GM23338 (cell line): ENCODE measurements around the gene ATF4. TPM values are rescaled to one million over a fixed set of nuclear protein-coding genes. Genes with fewer than 3 reads are reported as not detected.

Experiments
- ATAC-seq: fragments of 200-7000 bp; cut with Tn5 transposase; 3 replicates; pipeline ENCODE4 v1.9.1; 2020
- DNase-seq: peaks from one replicate; pipeline ENCODE4 v3.0.0-alpha.2; 2015; ENCODE audit warnings: low spot score
- H2AFZ ChIP-seq: fragments of 200-600 bp; sonication (generic); 2 replicates; pipeline ENCODE4 v1.8.0; 2016; ENCODE audit warnings: antibody characterized with exemption, mild to moderate bottlenecking, moderate library complexity
- H3F3A ChIP-seq: fragments of 200-600 bp; sonication (generic); replicated peaks from 2 replicates; pipeline ENCODE4 v1.8.0; 2017; ENCODE audit warnings: antibody characterized with exemption, mixed run types, low read depth
- H3K27ac ChIP-seq: fragments of 200-600 bp; sonication (generic); 2 replicates; pipeline ENCODE4 v1.6.1; 2016; ENCODE audit warnings: low read depth
- H3K27me3 ChIP-seq: fragments of 200-600 bp; sonication (generic); 2 replicates; pipeline ENCODE4 v1.8.0; 2016; ENCODE audit warnings: mild to moderate bottlenecking, mixed run types, moderate library complexity; ENCODE audit not compliant: insufficient read depth
- H3K36me3 ChIP-seq: fragments of 200-600 bp; sonication (generic); 2 replicates; pipeline ENCODE4 v1.8.0; 2016; ENCODE audit warnings: mild to moderate bottlenecking; ENCODE audit not compliant: insufficient read depth
- H3K4me1 ChIP-seq: fragments of 200-600 bp; sonication (generic); 2 replicates; pipeline ENCODE4 v1.8.0; 2016; ENCODE audit warnings: mild to moderate bottlenecking, moderate library complexity; ENCODE audit not compliant: insufficient read depth
- H3K4me2 ChIP-seq: fragments of 200-600 bp; sonication (generic); 2 replicates; pipeline ENCODE4 v1.7.1; 2017; ENCODE audit warnings: mixed run types
- H3K4me3 ChIP-seq: fragments of 200-600 bp; sonication (generic); 2 replicates; pipeline ENCODE4 v1.6.1; 2016; ENCODE audit warnings: mixed run types
- H3K79me2 ChIP-seq: fragments of 200-600 bp; sonication (generic); replicated peaks from 2 replicates; pipeline ENCODE4 v1.8.0; 2017; ENCODE audit warnings: mild to moderate bottlenecking; ENCODE audit not compliant: insufficient read depth
- H3K9me2 ChIP-seq: fragments of 200-600 bp; sonication (generic); 2 replicates; pipeline ENCODE4 v1.8.0; 2017; ENCODE audit not compliant: insufficient read depth
- H4K20me1 ChIP-seq: fragments of 200-600 bp; sonication (generic); replicated peaks from 2 replicates; pipeline ENCODE4 v1.8.0; 2017; ENCODE audit warnings: mild to moderate bottlenecking; ENCODE audit not compliant: insufficient read depth
- H3K27ac Mint-ChIP-seq: 2 replicates; pipeline ENCODE4 v1.8.0; 2020; ENCODE audit warnings: inconsistent platforms, mild to moderate bottlenecking, moderate library complexity, mixed read lengths
- H3K27me3 Mint-ChIP-seq: 3 replicates; pipeline ENCODE4 v1.8.0; 2022; ENCODE audit warnings: low read depth, mild to moderate bottlenecking, moderate library complexity, mixed read lengths, inconsistent platforms; ENCODE audit not compliant: insufficient read depth, poor library complexity
- H3K36me3 Mint-ChIP-seq: 3 replicates; pipeline ENCODE4 v1.8.0; 2021; ENCODE audit warnings: low read depth, mild to moderate bottlenecking, inconsistent platforms, moderate library complexity, mixed read lengths
- H3K4me1 Mint-ChIP-seq: 3 replicates; pipeline ENCODE4 v1.8.0; 2020; ENCODE audit warnings: mild to moderate bottlenecking, inconsistent platforms, mixed read lengths
- H3K4me3 Mint-ChIP-seq: 3 replicates; pipeline ENCODE4 v1.8.0; 2021; ENCODE audit warnings: moderate library complexity, mild to moderate bottlenecking, inconsistent platforms, mixed read lengths
- H3K9me3 Mint-ChIP-seq: 3 replicates; pipeline ENCODE4 v1.8.0; 2020; ENCODE audit warnings: moderate library complexity, mild to moderate bottlenecking, inconsistent platforms, mixed read lengths
- CREB1 ChIP-seq: fragments of 250-450 bp; sonication (Bioruptor Pico); IDR thresholded peaks from 2 replicates; pipeline ENCODE4 v1.5.0; 2020; ENCODE audit warnings: low read depth, mild to moderate bottlenecking, moderate library complexity
- CTCF ChIP-seq, 2 experiments: fragments of 200-600 bp in 1 of 2; sonication (generic) in 1 of 2; conservative IDR thresholded peaks; 2 replicates each; pipeline versions ENCODE4 v1.5.1 to v1.6.1; 2016 to 2017; ENCODE audit warnings: antibody characterized with exemption in 2 of 2, low read depth in 2 of 2, mild to moderate bottlenecking in 2 of 2, moderate library complexity in 1 of 2
- EZH2 ChIP-seq: fragments of 200-600 bp; sonication (generic); IDR thresholded peaks from one replicate; pipeline ENCODE4 v1.8.0; 2017; ENCODE audit warnings: antibody characterized with exemption, mild to moderate bottlenecking, low read depth; ENCODE audit not compliant: unreplicated experiment
- EZH2phosphoT487 ChIP-seq: fragments of 200-600 bp; sonication (generic); IDR thresholded peaks from one replicate; pipeline ENCODE4 v1.8.1; 2018; ENCODE audit warnings: antibody characterized with exemption; ENCODE audit not compliant: unreplicated experiment
- JUNB ChIP-seq: IDR thresholded peaks from one replicate; pipeline ENCODE4 v1.6.1; 2016; ENCODE audit warnings: antibody characterized with exemption; ENCODE audit not compliant: unreplicated experiment
- NANOG ChIP-seq: IDR thresholded peaks from 2 replicates; pipeline ENCODE4 v1.6.1; 2016; ENCODE audit warnings: antibody characterized with exemption, borderline replicate concordance
- POLR2AphosphoS5 ChIP-seq: IDR thresholded peaks from 2 replicates; pipeline ENCODE4 v1.6.1; 2016; ENCODE audit warnings: antibody characterized with exemption, low read depth
- STAT1 ChIP-seq: IDR thresholded peaks from one replicate; pipeline ENCODE4 v1.6.1; 2016; ENCODE audit warnings: antibody characterized with exemption; ENCODE audit not compliant: unreplicated experiment
- ZNF114 ChIP-seq: fragments of 250-450 bp; sonication (Bioruptor Pico); IDR thresholded peaks from 2 replicates; pipeline ENCODE4 v1.5.0; 2020; ENCODE audit warnings: mild to moderate bottlenecking, moderate library complexity
- ZNF331 ChIP-seq: fragments of 250-450 bp; sonication (Bioruptor Pico); IDR thresholded peaks from 2 replicates; pipeline ENCODE4 v1.5.0; 2020; ENCODE audit warnings: low read depth, mild to moderate bottlenecking, moderate library complexity
- polyA plus RNA-seq: library from polyadenylated mRNA; unstranded; fragments of >200 nt; fragmentation: Nextera tagmentation; extraction: Ambion mirVana; gene quantifications from 2 replicates; pipeline ENCODE4 v1.2.1, GENCODE V29; 2016
- total RNA-seq: library from RNA; depleted of rRNA; stranded (reverse); fragments of >200 nt; shearing (Covaris generic); gene quantifications from 2 replicates; pipeline ENCODE4 v1.2.3, GENCODE V29; 2014
- TF ChIP-seq, protein P1 (sequence below): IDR thresholded peaks from one replicate; pipeline ENCODE4 v1.6.1; 2018; ENCODE audit warnings: antibody characterized with exemption; ENCODE audit not compliant: unreplicated experiment
- TF ChIP-seq, protein P2 (sequence below): fragments of 250-450 bp; sonication (Bioruptor Pico); IDR thresholded peaks from 2 replicates; pipeline ENCODE4 v1.5.0; 2020; ENCODE audit warnings: mild to moderate bottlenecking, moderate library complexity
- TF ChIP-seq, protein P3 (sequence below): IDR thresholded peaks from 2 replicates; pipeline ENCODE4 v1.6.1; 2016; ENCODE audit warnings: antibody characterized with exemption

Gene ATF4
- total and polyA plus RNA-seq, 2 experiments from 2014 or later, result 446 to 553 TPM

DNA sequence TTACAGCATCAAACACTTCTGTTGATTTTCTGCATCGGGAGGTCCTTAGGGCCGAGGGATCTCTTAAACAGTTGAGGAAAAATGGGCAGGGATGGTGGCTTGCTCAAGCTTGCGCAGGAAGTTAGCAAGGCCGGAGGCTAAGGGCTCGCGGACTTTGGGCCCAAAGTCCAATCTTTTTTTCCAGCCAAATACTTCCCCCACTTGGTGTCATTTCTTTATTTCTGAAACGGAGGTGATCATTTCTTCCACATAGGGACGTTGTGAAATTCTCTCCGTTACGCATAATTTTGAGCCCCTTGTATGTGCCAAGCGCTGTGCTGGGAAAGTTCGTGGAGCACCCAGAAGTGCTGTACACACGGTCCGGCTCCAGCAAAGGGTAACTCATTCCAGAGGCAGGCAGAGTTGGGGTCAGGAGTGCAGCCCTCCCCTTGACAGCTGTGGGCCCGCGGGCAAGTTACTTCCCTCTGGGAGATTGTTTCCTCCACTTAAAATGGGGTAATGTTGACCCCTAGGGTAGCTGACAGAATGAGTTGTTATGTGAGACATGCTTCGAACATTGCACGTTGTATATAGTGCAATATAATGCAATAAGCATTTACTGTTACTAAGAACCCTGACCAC lies 17.5 kb upstream of the ATF4 start:
- Histone ChIP-seq H3K9me2 (no peaks in the 10 kb centered on the region), H2AFZ (peak overlapping the region; percentile 76), H3K79me2 (peaks cover 26% of the 10 kb centered on the region), H3K4me2 (peak overlapping the region; percentile 98), H3K36me3 (peaks cover 19% of the 10 kb centered on the region), H3F3A (peaks cover 15% of the 10 kb centered on the region; the same call in 1 of the 2 replicates), H3K4me1 (peaks cover 13% of the 10 kb centered on the region), H4K20me1 (peaks cover 40% of the 10 kb centered on the region), H3K27me3 (peaks cover 42% of the 10 kb centered on the region), H3K27ac (no peak overlapping the region), H3K4me3 (peak overlapping the region; percentile 99)
- TF ChIP-seq EZH2phosphoT487 (no peak), EZH2 (no peak), STAT1 (no peak), CTCF (conservative IDR thresholded peaks at IDR 0.05; ENCODE audit: low read depth in 2 of 2) (no peak), CREB1 (CRISPR knock-in tag) (no peak), JUNB (no peak), NANOG (no peak), ZNF114 (CRISPR knock-in tag) (no peak), ZNF331 (no peak), POLR2AphosphoS5 (no peak)
- TF ChIP-seq, protein P1, sequence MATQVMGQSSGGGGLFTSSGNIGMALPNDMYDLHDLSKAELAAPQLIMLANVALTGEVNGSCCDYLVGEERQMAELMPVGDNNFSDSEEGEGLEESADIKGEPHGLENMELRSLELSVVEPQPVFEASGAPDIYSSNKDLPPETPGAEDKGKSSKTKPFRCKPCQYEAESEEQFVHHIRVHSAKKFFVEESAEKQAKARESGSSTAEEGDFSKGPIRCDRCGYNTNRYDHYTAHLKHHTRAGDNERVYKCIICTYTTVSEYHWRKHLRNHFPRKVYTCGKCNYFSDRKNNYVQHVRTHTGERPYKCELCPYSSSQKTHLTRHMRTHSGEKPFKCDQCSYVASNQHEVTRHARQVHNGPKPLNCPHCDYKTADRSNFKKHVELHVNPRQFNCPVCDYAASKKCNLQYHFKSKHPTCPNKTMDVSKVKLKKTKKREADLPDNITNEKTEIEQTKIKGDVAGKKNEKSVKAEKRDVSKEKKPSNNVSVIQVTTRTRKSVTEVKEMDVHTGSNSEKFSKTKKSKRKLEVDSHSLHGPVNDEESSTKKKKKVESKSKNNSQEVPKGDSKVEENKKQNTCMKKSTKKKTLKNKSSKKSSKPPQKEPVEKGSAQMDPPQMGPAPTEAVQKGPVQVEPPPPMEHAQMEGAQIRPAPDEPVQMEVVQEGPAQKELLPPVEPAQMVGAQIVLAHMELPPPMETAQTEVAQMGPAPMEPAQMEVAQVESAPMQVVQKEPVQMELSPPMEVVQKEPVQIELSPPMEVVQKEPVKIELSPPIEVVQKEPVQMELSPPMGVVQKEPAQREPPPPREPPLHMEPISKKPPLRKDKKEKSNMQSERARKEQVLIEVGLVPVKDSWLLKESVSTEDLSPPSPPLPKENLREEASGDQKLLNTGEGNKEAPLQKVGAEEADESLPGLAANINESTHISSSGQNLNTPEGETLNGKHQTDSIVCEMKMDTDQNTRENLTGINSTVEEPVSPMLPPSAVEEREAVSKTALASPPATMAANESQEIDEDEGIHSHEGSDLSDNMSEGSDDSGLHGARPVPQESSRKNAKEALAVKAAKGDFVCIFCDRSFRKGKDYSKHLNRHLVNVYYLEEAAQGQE, result no peak
- TF ChIP-seq, protein P2, sequence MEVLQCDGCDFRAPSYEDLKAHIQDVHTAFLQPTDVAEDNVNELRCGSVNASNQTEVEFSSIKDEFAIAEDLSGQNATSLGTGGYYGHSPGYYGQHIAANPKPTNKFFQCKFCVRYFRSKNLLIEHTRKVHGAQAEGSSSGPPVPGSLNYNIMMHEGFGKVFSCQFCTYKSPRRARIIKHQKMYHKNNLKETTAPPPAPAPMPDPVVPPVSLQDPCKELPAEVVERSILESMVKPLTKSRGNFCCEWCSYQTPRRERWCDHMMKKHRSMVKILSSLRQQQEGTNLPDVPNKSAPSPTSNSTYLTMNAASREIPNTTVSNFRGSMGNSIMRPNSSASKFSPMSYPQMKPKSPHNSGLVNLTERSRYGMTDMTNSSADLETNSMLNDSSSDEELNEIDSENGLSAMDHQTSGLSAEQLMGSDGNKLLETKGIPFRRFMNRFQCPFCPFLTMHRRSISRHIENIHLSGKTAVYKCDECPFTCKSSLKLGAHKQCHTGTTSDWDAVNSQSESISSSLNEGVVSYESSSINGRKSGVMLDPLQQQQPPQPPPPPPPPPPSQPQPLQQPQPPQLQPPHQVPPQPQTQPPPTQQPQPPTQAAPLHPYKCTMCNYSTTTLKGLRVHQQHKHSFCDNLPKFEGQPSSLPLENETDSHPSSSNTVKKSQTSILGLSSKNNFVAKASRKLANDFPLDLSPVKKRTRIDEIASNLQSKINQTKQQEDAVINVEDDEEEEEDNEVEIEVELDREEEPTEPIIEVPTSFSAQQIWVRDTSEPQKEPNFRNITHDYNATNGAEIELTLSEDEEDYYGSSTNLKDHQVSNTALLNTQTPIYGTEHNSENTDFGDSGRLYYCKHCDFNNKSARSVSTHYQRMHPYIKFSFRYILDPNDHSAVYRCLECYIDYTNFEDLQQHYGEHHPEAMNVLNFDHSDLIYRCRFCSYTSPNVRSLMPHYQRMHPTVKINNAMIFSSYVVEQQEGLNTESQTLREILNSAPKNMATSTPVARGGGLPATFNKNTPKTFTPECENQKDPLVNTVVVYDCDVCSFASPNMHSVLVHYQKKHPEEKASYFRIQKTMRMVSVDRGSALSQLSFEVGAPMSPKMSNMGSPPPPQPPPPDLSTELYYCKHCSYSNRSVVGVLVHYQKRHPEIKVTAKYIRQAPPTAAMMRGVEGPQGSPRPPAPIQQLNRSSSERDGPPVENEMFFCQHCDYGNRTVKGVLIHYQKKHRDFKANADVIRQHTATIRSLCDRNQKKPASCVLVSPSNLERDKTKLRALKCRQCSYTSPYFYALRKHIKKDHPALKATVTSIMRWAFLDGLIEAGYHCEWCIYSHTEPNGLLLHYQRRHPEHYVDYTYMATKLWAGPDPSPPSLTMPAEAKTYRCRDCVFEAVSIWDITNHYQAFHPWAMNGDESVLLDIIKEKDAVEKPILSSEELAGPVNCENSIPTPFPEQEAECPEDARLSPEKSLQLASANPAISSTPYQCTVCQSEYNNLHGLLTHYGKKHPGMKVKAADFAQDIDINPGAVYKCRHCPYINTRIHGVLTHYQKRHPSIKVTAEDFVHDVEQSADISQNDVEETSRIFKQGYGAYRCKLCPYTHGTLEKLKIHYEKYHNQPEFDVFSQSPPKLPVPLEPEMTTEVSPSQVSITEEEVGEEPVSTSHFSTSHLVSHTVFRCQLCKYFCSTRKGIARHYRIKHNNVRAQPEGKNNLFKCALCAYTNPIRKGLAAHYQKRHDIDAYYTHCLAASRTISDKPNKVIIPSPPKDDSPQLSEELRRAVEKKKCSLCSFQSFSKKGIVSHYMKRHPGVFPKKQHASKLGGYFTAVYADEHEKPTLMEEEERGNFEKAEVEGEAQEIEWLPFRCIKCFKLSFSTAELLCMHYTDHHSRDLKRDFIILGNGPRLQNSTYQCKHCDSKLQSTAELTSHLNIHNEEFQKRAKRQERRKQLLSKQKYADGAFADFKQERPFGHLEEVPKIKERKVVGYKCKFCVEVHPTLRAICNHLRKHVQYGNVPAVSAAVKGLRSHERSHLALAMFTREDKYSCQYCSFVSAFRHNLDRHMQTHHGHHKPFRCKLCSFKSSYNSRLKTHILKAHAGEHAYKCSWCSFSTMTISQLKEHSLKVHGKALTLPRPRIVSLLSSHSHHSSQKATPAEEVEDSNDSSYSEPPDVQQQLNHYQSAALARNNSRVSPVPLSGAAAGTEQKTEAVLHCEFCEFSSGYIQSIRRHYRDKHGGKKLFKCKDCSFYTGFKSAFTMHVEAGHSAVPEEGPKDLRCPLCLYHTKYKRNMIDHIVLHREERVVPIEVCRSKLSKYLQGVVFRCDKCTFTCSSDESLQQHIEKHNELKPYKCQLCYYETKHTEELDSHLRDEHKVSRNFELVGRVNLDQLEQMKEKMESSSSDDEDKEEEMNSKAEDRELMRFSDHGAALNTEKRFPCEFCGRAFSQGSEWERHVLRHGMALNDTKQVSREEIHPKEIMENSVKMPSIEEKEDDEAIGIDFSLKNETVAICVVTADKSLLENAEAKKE (CRISPR knock-in tag), result no peak
- TF ChIP-seq, protein P3, sequence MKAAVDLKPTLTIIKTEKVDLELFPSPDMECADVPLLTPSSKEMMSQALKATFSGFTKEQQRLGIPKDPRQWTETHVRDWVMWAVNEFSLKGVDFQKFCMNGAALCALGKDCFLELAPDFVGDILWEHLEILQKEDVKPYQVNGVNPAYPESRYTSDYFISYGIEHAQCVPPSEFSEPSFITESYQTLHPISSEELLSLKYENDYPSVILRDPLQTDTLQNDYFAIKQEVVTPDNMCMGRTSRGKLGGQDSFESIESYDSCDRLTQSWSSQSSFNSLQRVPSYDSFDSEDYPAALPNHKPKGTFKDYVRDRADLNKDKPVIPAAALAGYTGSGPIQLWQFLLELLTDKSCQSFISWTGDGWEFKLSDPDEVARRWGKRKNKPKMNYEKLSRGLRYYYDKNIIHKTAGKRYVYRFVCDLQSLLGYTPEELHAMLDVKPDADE, result no peak
- Mint-ChIP-seq H3K4me3 (peak overlapping the region; percentile 88), H3K9me3 (no peaks in the 10 kb centered on the region; the same call in 1 of the 3 replicates), H3K36me3 (peaks cover 38% of the 10 kb centered on the region), H3K4me1 (peaks cover 11% of the 10 kb centered on the region), H3K27ac (no peak overlapping the region), H3K27me3 (peaks cover 61% of the 10 kb centered on the region)
- DNase-seq (no peak), ATAC-seq (no peak)
